ACHN (cell line): ENCODE data around the gene FBLN2.

Source experiments
- DNase-seq: peaks from one replicate; pipeline ENCODE4 v3.0.0-alpha.2; 2015
- in situ Hi-C: cut with HindIII; loops from 2 replicates; pipeline ENCODE4 v1.10.0; 2017; ENCODE audit warnings: low sequenced_read_pairs, low pct_ligation_motif_present, low pct_unique_long_range_greater_than_20kb

Gene FBLN2

GRCh38 chr3:13660042-13660874, 111.3 kb downstream of the FBLN2 start:
- in situ Hi-C loops = no loop called here
- no peak for DNase-seq

- in situ Hi-C loops = no loop called here
- no peak for DNase-seq
Measured at GRCh38 chr3:13661121-13661520, 112.2 kb downstream of the FBLN2 start.

GRCh38 chr3:13662238-13662847, 113.4 kb downstream of the FBLN2 start:
- DNase-seq = no peak
- in situ Hi-C loops = no loop called here

GRCh38 chr3:13663781-13664535, 115.0 kb downstream of the FBLN2 start:
- in situ Hi-C loops = no loop called here
- DNase-seq = no peak

GRCh38 chr3:13665582-13666226, 116.8 kb downstream of the FBLN2 start:
- DNase-seq = no peak
- in situ Hi-C loops = no loop called here

- in situ Hi-C loops = no loop called here
- no peak for DNase-seq
Measured at GRCh38 chr3:13666227-13666619, 117.3 kb downstream of the FBLN2 start.

GRCh38 chr3:13666781-13667709, 118.1 kb downstream of the FBLN2 start:
- DNase-seq = no peak
- in situ Hi-C loops = no loop called here

GRCh38 chr3:13668136-13668535, 119.2 kb downstream of the FBLN2 start:
- in situ Hi-C loops = no loop called here
- DNase-seq = no peak

- DNase-seq = no peak
- in situ Hi-C loops = no loop called here
Measured at GRCh38 chr3:13669457-13669856, 120.5 kb downstream of the FBLN2 start.

- in situ Hi-C loops = no loop called here
- no peak for DNase-seq
Measured at GRCh38 chr3:13670292-13670691, 121.4 kb downstream of the FBLN2 start.

GRCh38 chr3:13671482-13672233, 122.7 kb downstream of the FBLN2 start:
- DNase-seq = no peak
- in situ Hi-C loops = no loop called here

GRCh38 chr3:13673207-13673606, 124.3 kb downstream of the FBLN2 start:
- no peak for DNase-seq
- in situ Hi-C loops = no loop called here

- DNase-seq = no peak
- in situ Hi-C loops = no loop called here
Measured at GRCh38 chr3:13674538-13675185, 125.7 kb downstream of the FBLN2 start.

- DNase-seq = no peak
- in situ Hi-C loops = no loop called here
Measured at GRCh38 chr3:13676356-13677017, 127.6 kb downstream of the FBLN2 start.

GRCh38 chr3:13677272-13677671, 128.3 kb downstream of the FBLN2 start:
- DNase-seq = no peak
- in situ Hi-C loops = no loop called here

GRCh38 chr3:13681931-13682330, 133.0 kb downstream of the FBLN2 start:
- DNase-seq = no peak
- in situ Hi-C loops = no loop called here
